RWPE1 (cell line): Measurements from ENCODE around the gene CASS4.
A peak's percentile ranks its signal among the peaks of the same experiment; 100 is the strongest.

Experiments used
- CTCF ChIA-PET: fragments of 350-600 bp; sonication (Branson Sonifier 250); formaldehyde crosslinking; extraction: SDS; loops from one replicate; lab custom pipeline; 2021; lab: Yijun Ruan, JAX
- POLR2A ChIA-PET: fragments of 400-600 bp; formaldehyde crosslinking; extraction: SDS; loops from one replicate; lab custom pipeline; 2020; ENCODE audit warnings: antibody characterized with exemption; ENCODE audit not compliant: low non-redundant PET; lab: Yijun Ruan, JAX
- DNase-seq: peaks from one replicate; pipeline ENCODE4 v3.0.0; 2012; ENCODE audit warnings: low spot score
- H3K27ac ChIP-seq: fragments of 450-650 bp; 2 replicates; pipeline ENCODE4 v1.5.1; 2017
- TF ChIP-seq, protein P1 (sequence below): fragments of 450-650 bp; conservative IDR thresholded peaks from 2 replicates; pipeline ENCODE4 v1.5.1; 2017; ENCODE audit warnings: low read depth, mild to moderate bottlenecking

The CASS4 gene, protein sequence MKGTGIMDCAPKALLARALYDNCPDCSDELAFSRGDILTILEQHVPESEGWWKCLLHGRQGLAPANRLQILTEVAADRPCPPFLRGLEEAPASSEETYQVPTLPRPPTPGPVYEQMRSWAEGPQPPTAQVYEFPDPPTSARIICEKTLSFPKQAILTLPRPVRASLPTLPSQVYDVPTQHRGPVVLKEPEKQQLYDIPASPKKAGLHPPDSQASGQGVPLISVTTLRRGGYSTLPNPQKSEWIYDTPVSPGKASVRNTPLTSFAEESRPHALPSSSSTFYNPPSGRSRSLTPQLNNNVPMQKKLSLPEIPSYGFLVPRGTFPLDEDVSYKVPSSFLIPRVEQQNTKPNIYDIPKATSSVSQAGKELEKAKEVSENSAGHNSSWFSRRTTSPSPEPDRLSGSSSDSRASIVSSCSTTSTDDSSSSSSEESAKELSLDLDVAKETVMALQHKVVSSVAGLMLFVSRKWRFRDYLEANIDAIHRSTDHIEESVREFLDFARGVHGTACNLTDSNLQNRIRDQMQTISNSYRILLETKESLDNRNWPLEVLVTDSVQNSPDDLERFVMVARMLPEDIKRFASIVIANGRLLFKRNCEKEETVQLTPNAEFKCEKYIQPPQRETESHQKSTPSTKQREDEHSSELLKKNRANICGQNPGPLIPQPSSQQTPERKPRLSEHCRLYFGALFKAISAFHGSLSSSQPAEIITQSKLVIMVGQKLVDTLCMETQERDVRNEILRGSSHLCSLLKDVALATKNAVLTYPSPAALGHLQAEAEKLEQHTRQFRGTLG

DNA sequence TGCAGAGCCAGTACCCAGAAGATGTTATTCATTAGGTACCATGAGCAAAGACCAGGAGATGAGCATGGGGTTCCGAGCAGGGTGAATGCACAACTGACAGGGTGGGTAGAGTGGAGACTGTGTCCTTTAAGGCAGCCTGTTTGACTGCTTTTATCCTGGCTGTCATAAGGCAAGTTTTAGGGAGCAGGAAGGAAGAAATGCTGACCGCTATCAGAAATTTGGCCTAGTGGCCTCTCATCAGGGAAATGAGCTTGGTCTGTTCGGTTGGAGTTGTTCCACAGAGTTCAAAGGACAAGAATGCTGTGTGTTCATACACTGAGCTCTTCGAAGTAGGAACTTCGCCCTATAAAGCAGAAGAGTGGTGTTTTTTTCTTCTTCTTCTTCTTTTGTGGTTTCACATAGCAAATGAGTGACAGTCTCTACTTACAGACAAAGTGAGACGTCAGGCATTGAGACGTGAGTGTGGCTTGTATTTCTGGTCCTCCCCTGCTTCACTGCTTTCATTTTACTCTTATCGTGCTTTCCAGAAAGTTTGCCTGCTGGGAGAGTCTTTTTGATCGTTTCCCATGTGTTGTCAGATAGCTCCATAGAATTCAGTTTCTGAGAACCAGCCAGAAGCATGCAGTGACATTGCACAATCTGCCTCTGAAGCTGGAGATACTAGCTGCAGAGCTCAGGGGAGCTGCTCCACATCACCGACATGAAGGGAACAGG lies at the start of gene CASS4:
Gene CASS4 (plus strand): TSS at position 502 of the 714 bp plus-strand sequence. CDS start 199 bp downstream, at position 701.
- no peak within 1 kb of the TSS for H3K27ac ChIP-seq
- DNase-seq: no peak
- ChIA-PET POLR2A (no interaction called here), CTCF (interaction anchor here (0.6 to 1.0 kb wide), 3 partner anchors 8 to 139 kb away, joined by 3 read pairs; no protein-coding TSS in a partner anchor)
- TF ChIP-seq, protein P1, sequence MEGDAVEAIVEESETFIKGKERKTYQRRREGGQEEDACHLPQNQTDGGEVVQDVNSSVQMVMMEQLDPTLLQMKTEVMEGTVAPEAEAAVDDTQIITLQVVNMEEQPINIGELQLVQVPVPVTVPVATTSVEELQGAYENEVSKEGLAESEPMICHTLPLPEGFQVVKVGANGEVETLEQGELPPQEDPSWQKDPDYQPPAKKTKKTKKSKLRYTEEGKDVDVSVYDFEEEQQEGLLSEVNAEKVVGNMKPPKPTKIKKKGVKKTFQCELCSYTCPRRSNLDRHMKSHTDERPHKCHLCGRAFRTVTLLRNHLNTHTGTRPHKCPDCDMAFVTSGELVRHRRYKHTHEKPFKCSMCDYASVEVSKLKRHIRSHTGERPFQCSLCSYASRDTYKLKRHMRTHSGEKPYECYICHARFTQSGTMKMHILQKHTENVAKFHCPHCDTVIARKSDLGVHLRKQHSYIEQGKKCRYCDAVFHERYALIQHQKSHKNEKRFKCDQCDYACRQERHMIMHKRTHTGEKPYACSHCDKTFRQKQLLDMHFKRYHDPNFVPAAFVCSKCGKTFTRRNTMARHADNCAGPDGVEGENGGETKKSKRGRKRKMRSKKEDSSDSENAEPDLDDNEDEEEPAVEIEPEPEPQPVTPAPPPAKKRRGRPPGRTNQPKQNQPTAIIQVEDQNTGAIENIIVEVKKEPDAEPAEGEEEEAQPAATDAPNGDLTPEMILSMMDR: no peak

DNA sequence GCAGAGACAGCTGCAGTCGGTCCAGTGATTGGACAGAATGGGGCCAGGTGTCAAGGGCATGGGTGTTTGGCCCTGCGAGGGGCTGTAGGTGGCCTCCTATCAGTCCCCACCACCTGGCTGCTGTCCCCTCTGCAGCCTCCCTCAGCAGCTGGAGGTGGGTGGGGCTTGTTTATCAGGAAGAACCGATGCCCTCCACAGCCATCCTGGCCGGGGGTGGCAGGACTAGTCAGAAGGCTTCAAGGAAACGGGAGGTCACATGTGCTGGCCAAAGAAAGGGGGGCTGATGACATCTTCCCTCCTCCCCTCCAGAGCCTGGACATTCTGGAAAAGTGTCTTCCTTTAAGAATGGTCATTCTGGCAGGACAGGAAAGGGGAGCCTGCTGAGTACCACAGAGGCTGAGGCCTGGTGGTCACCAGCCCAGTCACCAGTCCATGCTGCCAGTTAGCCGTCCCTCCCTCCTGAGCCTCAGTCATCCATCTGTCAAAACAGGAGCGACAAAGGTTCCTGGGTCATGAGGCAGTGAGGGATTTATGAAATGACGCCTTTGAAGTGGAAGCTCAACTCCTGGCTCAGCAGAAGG lies 49.1 kb upstream of the CASS4 start:
- TF ChIP-seq, protein P1: no peak
- H3K27ac ChIP-seq: peak overlapping the region; percentile 34
- DNase-seq: no peak
- POLR2A ChIA-PET: no interaction called here
- CTCF ChIA-PET: no interaction called here

DNA sequence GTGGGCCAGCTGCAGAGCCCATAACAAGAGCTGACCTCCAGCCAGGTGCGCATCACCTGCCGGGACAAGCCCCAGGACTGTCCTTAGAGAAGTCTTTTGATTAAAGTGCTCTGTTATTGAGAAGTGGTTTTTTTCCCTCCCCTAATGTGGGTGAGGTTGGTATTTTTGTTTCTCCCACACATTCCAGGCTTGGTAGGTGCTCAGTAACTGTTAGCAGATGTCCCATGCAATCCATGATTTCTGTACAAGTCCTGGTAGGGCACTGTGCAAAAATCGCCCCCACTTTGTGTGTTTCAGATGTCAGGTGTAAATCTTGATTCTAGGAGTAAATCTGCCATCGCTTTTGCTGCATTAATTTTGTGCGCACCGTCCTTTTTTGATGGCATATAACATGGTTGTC lies 48.6 kb upstream of the CASS4 start:
- peak overlapping the region; percentile 34 for H3K27ac ChIP-seq
- TF ChIP-seq, protein P1: no peak
- ChIA-PET POLR2A (no interaction called here), CTCF (no interaction called here)
- DNase-seq: no peak

DNA sequence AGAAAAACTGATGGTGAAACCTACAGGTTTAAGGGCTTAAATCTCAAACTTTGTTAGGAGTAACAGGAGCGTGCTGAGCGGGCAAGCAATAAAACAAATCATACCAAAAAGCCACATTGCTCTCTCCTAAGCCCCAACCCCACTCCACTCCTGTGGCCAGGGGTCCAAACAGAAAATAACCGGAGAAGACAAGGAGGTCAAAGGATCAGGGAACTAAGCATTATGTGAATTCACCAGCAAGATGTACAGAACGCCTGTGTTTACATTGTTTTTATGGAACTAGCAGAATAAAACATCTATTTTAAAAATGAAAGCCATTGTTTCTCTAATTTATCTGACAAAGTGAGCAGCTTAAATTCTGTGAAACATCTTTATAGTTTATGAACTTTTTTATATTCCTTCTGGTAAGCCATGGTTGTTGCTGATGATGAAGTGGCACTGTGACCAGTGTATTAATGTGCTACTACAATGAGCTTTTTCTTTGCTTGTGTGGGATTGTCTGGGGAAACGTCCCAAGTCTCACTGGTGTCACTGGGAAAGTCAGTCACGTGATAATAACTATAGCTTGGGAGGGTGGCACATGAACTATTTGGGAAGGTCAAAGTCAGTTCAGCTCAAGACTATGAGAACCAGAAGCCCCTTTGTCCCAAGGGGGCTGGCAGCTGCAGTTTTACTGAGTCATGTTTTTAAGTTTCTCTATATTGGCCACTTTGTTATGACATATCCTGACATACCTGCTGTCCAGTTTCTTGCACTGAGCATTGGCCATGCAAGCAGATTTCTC lies 43.5 kb upstream of the CASS4 start:
- TF ChIP-seq, protein P1: no peak
- DNase-seq: no peak
- POLR2A ChIA-PET: no interaction called here
- CTCF ChIA-PET: interaction anchor here (0.7 kb wide), 1 partner anchor 12 kb away, joined by 3 read pairs; no protein-coding TSS in a partner anchor
- no peak overlapping the region for H3K27ac ChIP-seq

DNA sequence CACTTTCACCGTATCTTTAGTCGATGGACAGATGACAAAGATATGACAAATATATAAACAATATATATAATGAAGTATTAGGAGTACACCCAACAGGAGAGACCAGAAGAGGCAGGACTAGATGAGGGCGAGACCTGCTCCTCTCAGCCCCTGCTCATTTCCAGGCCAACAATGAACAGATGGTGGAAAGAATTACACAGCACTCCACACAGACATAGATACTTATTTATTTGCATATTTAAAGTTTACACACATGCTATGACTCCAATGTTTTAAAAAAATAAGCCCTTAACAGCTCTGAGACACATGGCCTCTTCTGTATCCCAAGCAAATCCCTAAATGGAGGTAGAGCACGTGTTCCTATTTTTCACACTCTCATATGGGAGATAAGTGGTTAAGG lies 42.9 kb upstream of the CASS4 start:
- no peak for DNase-seq
- ChIA-PET CTCF (interaction anchor here (0.6 kb wide), 1 partner anchor 234 kb away, joined by 4 read pairs; no protein-coding TSS in a partner anchor), POLR2A (no interaction called here)
- H3K27ac ChIP-seq: no peak overlapping the region
- TF ChIP-seq, protein P1: no peak
